BJ (cell line): Measurements from ENCODE around the gene RBFOX1. TPM values are rescaled to one million over a fixed set of nuclear protein-coding genes. Genes with fewer than 3 reads are reported as not detected.

Source experiments
- CTCF ChIA-PET: fragments of 350-600 bp; formaldehyde crosslinking; extraction: SDS; loops from one replicate; lab custom pipeline; 2021; ENCODE audit warnings: antibody characterized with exemption, inconsistent platforms; lab: Yijun Ruan, JAX
- POLR2A ChIA-PET: fragments of 300-600 bp; sonication (Branson Sonifier 250); formaldehyde crosslinking; extraction: SDS; loops from one replicate; lab custom pipeline; 2021; ENCODE audit warnings: antibody characterized with exemption; lab: Charles Lee
- DNase-seq: peaks from one replicate; pipeline ENCODE4 v3.0.0-alpha.2; 2011; ENCODE audit warnings: low read depth
- H3K27me3 ChIP-seq: 2 replicates; pipeline ENCODE4 v1.6.0; 2011; ENCODE audit warnings: low read length; ENCODE audit not compliant: control insufficient read depth, insufficient read depth
- H3K36me3 ChIP-seq: 2 replicates; pipeline ENCODE4 v1.5.1; 2011; ENCODE audit warnings: low read length; ENCODE audit not compliant: control insufficient read depth, insufficient read depth
- H3K4me3 ChIP-seq: 2 replicates; pipeline ENCODE4 v1.5.1; 2011; ENCODE audit warnings: low read depth, mild to moderate bottlenecking, control low read depth, low read length
- CTCF ChIP-seq: IDR thresholded peaks from 2 replicates; pipeline ENCODE4 v1.5.1; 2011; ENCODE audit warnings: low read depth, mild to moderate bottlenecking, control low read depth, inconsistent platforms, low read length, moderate library complexity; ENCODE audit not compliant: insufficient read depth
- polyA plus RNA-seq: library from polyadenylated mRNA; depleted of rRNA; stranded (reverse); fragments of >200 nt; gene quantifications from 2 replicates; pipeline ENCODE4 v1.2.3, GENCODE V29; 2011

RBFOX1 gene
- polyA plus RNA-seq, 1 experiment = not detected

GRCh38 chr16:7438601-7439000, 106.0 kb downstream of the RBFOX1 start:
- POLR2A ChIA-PET = no interaction called here
- H3K27me3 ChIP-seq = no peaks in the 10 kb centered on the region
- CTCF ChIA-PET = interaction anchor here (0.6 kb wide), 1 partner anchor 17 kb away, joined by 3 read pairs; no protein-coding TSS in a partner anchor
- no peaks in the 10 kb centered on the region for H3K36me3 ChIP-seq
- TF ChIP-seq CTCF = no peak
- no peak for DNase-seq
- no peak overlapping the region for H3K4me3 ChIP-seq

- H3K27me3 ChIP-seq = no peaks in the 10 kb centered on the region
Measured at GRCh38 chr16:7439518-7439917, 106.9 kb downstream of the RBFOX1 start.

GRCh38 chr16:7440886-7441400, 108.3 kb downstream of the RBFOX1 start:
- TF ChIP-seq CTCF = no peak
- no peaks in the 10 kb centered on the region for H3K27me3 ChIP-seq
- DNase-seq = no peak
- CTCF ChIA-PET = no interaction called here
- POLR2A ChIA-PET = no interaction called here
- no peak overlapping the region for H3K4me3 ChIP-seq
- no peaks in the 10 kb centered on the region for H3K36me3 ChIP-seq

More at GRCh38 chr16:7439518-7439917, 106.9 kb downstream of the RBFOX1 start:
- Histone ChIP-seq H3K36me3 (no peaks in the 10 kb centered on the region), H3K4me3 (no peak overlapping the region)
- no peak for TF ChIP-seq CTCF
- DNase-seq = no peak
- POLR2A ChIA-PET = no interaction called here
- CTCF ChIA-PET = no interaction called here

- no peak overlapping the region for H3K4me3 ChIP-seq
- TF ChIP-seq CTCF = no peak
- CTCF ChIA-PET = no interaction called here
- H3K36me3 ChIP-seq = no peaks in the 10 kb centered on the region
- POLR2A ChIA-PET = no interaction called here
- H3K27me3 ChIP-seq = no peaks in the 10 kb centered on the region
- DNase-seq = no peak
Measured at GRCh38 chr16:7442050-7442449, 109.4 kb downstream of the RBFOX1 start.

GRCh38 chr16:7443142-7443541, 110.5 kb downstream of the RBFOX1 start:
- CTCF ChIA-PET = no interaction called here
- H3K27me3 ChIP-seq = no peaks in the 10 kb centered on the region
- TF ChIP-seq CTCF = no peak
- no peak overlapping the region for H3K4me3 ChIP-seq
- no peak for DNase-seq
- POLR2A ChIA-PET = no interaction called here
- H3K36me3 ChIP-seq = no peaks in the 10 kb centered on the region
